Measurements from ENCODE around the gene CD300LG.
A peak's percentile ranks its signal among the peaks of the same experiment; 100 is the strongest.

CD300LG gene

GRCh38 chr17:43873815-43874214, 26.8 kb downstream of the CD300LG start:
- no peak overlapping the region for H3K4me3 ChIP-seq (ENCODE audit: low read length)
- no peak for TF ChIP-seq CTCF (conservative IDR thresholded peaks at IDR 0.05; ENCODE audit: low read length)
- DNase-seq (ENCODE audit: low read depth): no peak

- no peak overlapping the region for H3K4me3 ChIP-seq (ENCODE audit: low read length)
- no peak for TF ChIP-seq CTCF (conservative IDR thresholded peaks at IDR 0.05; ENCODE audit: low read length)
- no peak for DNase-seq (ENCODE audit: low read depth)
Observed at GRCh38 chr17:43874293-43874692, 27.3 kb downstream of the CD300LG start.

- no peak for TF ChIP-seq CTCF (conservative IDR thresholded peaks at IDR 0.05; ENCODE audit: low read length)
- no peak for DNase-seq (ENCODE audit: low read depth)
Observed at GRCh38 chr17:43875476-43876147, 28.6 kb downstream of the CD300LG start.

GRCh38 chr17:43877031-43877430, 30.1 kb downstream of the CD300LG start:
- no peak for DNase-seq (ENCODE audit: low read depth)
- TF ChIP-seq CTCF (conservative IDR thresholded peaks at IDR 0.05; ENCODE audit: low read length): no peak
- no peak overlapping the region for H3K4me3 ChIP-seq (ENCODE audit: low read length)

More at GRCh38 chr17:43875476-43876147, 28.6 kb downstream of the CD300LG start:
- H3K4me3 ChIP-seq (ENCODE audit: low read length): no peak overlapping the region

- TF ChIP-seq CTCF (conservative IDR thresholded peaks at IDR 0.05; ENCODE audit: low read length): no peak
- no peak overlapping the region for H3K4me3 ChIP-seq (ENCODE audit: low read length)
Observed at GRCh38 chr17:43877451-43878155, 30.6 kb downstream of the CD300LG start.

GRCh38 chr17:43878260-43879175, 31.5 kb downstream of the CD300LG start:
- TF ChIP-seq CTCF (conservative IDR thresholded peaks at IDR 0.05; ENCODE audit: low read length): peak; percentile 93
- no peak overlapping the region for H3K4me3 ChIP-seq (ENCODE audit: low read length)
- DNase-seq (ENCODE audit: low read depth): peak; percentile 91

More at GRCh38 chr17:43877451-43878155, 30.6 kb downstream of the CD300LG start:
- DNase-seq (ENCODE audit: low read depth): no peak
